A673 (cell line): Measurements from ENCODE around the gene BPIFA3. TPM values are rescaled to one million over a fixed set of nuclear protein-coding genes. Genes with fewer than 3 reads are reported as not detected.

Source experiments
- BruUV-seq: library from RNA; stranded (reverse); fragments of 400-500 nt; replicated peaks from 2 replicates; lab custom pipeline; 2021; lab: Mats Ljungman, UMichigan
- CTCF ChIA-PET: fragments of 300-600 bp; sonication (Branson Sonifier 250); formaldehyde crosslinking; loops from one replicate; lab custom pipeline; 2022; ENCODE audit warnings: antibody characterized with exemption; lab: Charles Lee
- POLR2A ChIA-PET: fragments of 300-600 bp; sonication (Branson Sonifier 250); formaldehyde crosslinking; loops from one replicate; lab custom pipeline; 2022; ENCODE audit warnings: antibody characterized with exemption; ENCODE audit not compliant: low non-redundant PET; lab: Charles Lee
- DNase-seq: peaks from one replicate; pipeline ENCODE4 v3.0.0-alpha.2; 2015; ENCODE audit warnings: low spot score
- H3K27ac ChIP-seq: fragments of 200-600 bp; sonication (generic); 2 replicates; pipeline ENCODE4 v1.5.1; 2016; ENCODE audit warnings: mixed run types, low read depth, mild to moderate bottlenecking, mixed read lengths, antibody characterized with exemption, low read length; ENCODE audit not compliant: poor library complexity, severe bottlenecking
- H3K27me3 ChIP-seq: fragments of 200-600 bp; sonication (generic); replicated peaks from 2 replicates; pipeline ENCODE4 v1.6.1; 2017; ENCODE audit warnings: mixed run types, low read depth, mild to moderate bottlenecking, mixed read lengths, antibody characterized with exemption, low read length; ENCODE audit not compliant: insufficient read depth, poor library complexity
- H3K36me3 ChIP-seq: fragments of 200-600 bp; sonication (generic); 2 replicates; pipeline ENCODE4 v1.6.1; 2016; ENCODE audit warnings: mixed run types, mild to moderate bottlenecking, mixed read lengths, antibody characterized with exemption, low read length; ENCODE audit not compliant: insufficient read depth, poor library complexity, severe bottlenecking
- H3K4me1 ChIP-seq: fragments of 200-600 bp; sonication (generic); 2 replicates; pipeline ENCODE4 v1.6.1; 2017; ENCODE audit warnings: mixed run types, mild to moderate bottlenecking, mixed read lengths, antibody characterized with exemption, low read length; ENCODE audit not compliant: insufficient read depth, poor library complexity, severe bottlenecking
- H3K4me3 ChIP-seq: fragments of 200-600 bp; sonication (generic); 2 replicates; pipeline ENCODE4 v1.5.1; 2016; ENCODE audit warnings: low read depth, mixed run types, mild to moderate bottlenecking, mixed read lengths, low read length; ENCODE audit not compliant: poor library complexity, severe bottlenecking
- H3K9me3 ChIP-seq: fragments of 200-600 bp; sonication (generic); 2 replicates; pipeline ENCODE4 v1.6.1; 2016; ENCODE audit warnings: mixed run types, low read depth, mild to moderate bottlenecking, mixed read lengths, antibody characterized with exemption, low read length; ENCODE audit not compliant: poor library complexity, severe bottlenecking
- EZH2 ChIP-seq: fragments of 200-600 bp; sonication (generic); IDR thresholded peaks from 2 replicates; pipeline ENCODE4 v1.6.1; 2017; ENCODE audit warnings: borderline replicate concordance, low read depth, mild to moderate bottlenecking, mixed read lengths, antibody characterized with exemption, low read length; ENCODE audit not compliant: poor library complexity, severe bottlenecking
- intact Hi-C: fragments of 100-400 bp; cut with micrococcal nuclease; formaldehyde crosslinking; loops from one replicate; pipeline ENCODE4 v1.10.0; 2022; ENCODE audit not compliant: unreplicated experiment
- total RNA-seq: library from RNA; stranded (reverse); gene quantifications from 2 replicates; pipeline ENCODE4 v1.2.3, GENCODE V29; 2021
- TF ChIP-seq, protein P1 (sequence below): fragments of 300-800, 200-600 bp; sonication (generic); conservative IDR thresholded peaks from 2 replicates; pipeline ENCODE4 v1.5.1; 2017; ENCODE audit warnings: low read depth, mild to moderate bottlenecking, antibody characterized with exemption, low read length, moderate library complexity, mixed read lengths

The BPIFA3 gene
- total RNA-seq, 1 experiment from 2014 or later, result not detected

DNA sequence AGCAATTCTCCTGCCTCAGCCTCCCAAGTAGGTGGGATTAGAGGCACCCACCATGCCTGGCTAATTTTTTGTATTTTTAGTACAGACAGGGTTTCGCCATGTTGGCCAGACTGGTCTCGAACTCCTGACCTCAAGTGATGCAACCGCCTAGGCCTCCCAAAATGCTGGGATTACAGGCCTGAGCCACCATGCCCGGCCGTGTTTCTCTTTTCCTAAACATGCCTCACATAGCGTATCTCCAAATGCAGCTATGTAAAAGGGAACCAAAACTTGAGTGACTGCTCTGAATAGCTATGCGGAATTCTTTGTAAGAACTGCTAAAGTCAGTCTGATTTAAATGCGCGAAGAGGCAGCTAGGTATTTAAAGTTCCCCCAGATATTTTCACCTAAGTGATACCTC, 28.7 kb upstream of the BPIFA3 start:
- Histone ChIP-seq H3K27ac (no peak overlapping the region), H3K4me1 (no peaks in the 10 kb centered on the region), H3K27me3 (peaks cover 25% of the 10 kb centered on the region), H3K9me3 (no peaks in the 10 kb centered on the region), H3K4me3 (no peak overlapping the region), H3K36me3 (no peaks in the 10 kb centered on the region)
- no peak for DNase-seq
- intact Hi-C loops, result no loop called here
- TF ChIP-seq EZH2, result no peak
- TF ChIP-seq, protein P1, sequence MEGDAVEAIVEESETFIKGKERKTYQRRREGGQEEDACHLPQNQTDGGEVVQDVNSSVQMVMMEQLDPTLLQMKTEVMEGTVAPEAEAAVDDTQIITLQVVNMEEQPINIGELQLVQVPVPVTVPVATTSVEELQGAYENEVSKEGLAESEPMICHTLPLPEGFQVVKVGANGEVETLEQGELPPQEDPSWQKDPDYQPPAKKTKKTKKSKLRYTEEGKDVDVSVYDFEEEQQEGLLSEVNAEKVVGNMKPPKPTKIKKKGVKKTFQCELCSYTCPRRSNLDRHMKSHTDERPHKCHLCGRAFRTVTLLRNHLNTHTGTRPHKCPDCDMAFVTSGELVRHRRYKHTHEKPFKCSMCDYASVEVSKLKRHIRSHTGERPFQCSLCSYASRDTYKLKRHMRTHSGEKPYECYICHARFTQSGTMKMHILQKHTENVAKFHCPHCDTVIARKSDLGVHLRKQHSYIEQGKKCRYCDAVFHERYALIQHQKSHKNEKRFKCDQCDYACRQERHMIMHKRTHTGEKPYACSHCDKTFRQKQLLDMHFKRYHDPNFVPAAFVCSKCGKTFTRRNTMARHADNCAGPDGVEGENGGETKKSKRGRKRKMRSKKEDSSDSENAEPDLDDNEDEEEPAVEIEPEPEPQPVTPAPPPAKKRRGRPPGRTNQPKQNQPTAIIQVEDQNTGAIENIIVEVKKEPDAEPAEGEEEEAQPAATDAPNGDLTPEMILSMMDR, result no peak
- ChIA-PET POLR2A (no interaction called here), CTCF (no interaction called here)
- BruUV-seq, result no TSS peak

DNA sequence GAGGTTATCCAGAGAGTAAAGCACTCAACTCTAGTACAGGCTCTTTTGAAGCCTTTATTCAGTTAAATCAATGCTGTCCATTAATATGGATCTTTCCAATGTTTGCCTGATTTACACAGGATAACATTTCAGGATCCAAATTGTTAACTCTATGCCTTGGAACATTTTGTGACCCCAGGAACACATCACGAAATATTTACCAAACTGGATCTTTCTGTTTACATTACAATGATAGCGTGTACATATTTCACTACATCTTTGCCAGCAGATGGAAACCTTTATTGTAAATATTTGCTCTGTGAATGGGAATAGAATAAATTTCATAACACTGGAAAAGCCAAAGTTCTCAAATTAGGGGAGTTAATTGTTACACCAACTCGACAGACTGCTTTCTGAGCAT, 25.7 kb upstream of the BPIFA3 start:
- DNase-seq, result no peak
- no peaks in the 10 kb centered on the region for H3K9me3 ChIP-seq
- H3K4me3 ChIP-seq, result no peak overlapping the region
- BruUV-seq, result no TSS peak
- H3K36me3 ChIP-seq, result no peaks in the 10 kb centered on the region
- peaks cover 46% of the 10 kb centered on the region for H3K27me3 ChIP-seq
- H3K4me1 ChIP-seq, result no peaks in the 10 kb centered on the region
- H3K27ac ChIP-seq, result no peak overlapping the region
- intact Hi-C loops, result no loop called here
- ChIA-PET POLR2A (no interaction called here), CTCF (no interaction called here)
- no peak for TF ChIP-seq EZH2

DNA sequence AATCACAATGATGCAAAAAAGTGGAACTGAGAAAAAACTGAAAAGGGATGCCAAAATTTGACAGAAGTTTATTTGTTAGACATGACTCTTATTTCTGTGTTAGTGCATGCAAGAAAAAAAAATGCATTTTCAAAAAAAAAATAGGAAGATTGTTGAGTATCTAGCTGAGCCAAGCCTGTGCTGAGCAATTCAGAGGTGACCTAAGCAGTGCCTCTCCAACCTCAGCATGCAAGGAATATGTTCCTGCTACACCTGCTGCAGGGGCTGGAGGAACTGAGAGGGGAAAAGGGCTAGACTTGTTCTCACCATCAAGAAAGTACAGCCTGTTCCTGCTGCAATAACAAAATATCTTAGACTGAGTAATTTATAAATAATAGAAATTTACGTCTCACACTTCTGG, 25.2 kb upstream of the BPIFA3 start:
- H3K4me1 ChIP-seq, result no peaks in the 10 kb centered on the region
- no peaks in the 10 kb centered on the region for H3K36me3 ChIP-seq
- ChIA-PET CTCF (no interaction called here), POLR2A (no interaction called here)
- TF ChIP-seq EZH2, result no peak
- TF ChIP-seq, protein P1, result no peak
- DNase-seq, result no peak
- no peaks in the 10 kb centered on the region for H3K9me3 ChIP-seq
- BruUV-seq, result no TSS peak
- no peak overlapping the region for H3K27ac ChIP-seq
- no peak overlapping the region for H3K4me3 ChIP-seq
- intact Hi-C loops, result no loop called here
- H3K27me3 ChIP-seq, result peaks cover 46% of the 10 kb centered on the region

DNA sequence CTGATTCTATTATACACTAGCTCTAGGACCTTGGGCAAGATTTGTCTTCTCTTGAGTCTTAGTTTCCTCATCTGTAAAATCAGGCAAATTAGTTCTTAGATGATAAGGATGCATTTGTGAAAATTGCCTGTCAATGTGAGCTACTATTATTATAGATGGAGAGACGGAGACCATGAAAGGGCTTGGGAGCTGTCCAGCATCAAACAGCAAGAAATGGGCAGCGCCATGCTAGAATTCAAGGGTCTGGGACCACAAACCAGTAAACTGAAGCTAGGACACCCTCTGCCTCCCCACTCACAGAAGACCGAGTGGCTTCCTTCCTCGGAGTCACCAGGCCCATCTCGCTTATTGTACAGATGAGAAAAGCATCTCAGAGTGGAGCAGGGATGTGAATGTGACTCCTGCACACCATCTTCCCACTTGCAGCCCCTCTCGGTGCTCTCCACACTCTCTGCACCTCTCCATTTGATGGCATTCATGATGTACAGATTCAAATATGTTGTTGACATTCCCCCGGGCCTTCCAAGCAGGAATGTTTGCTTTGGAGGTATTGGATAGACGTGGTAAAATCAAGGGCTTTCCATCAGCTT, 24.1 kb upstream of the BPIFA3 start:
- DNase-seq, result no peak
- H3K4me3 ChIP-seq, result no peak overlapping the region
- ChIA-PET POLR2A (no interaction called here), CTCF (no interaction called here)
- H3K4me1 ChIP-seq, result no peaks in the 10 kb centered on the region
- no peak overlapping the region for H3K27ac ChIP-seq
- H3K36me3 ChIP-seq, result no peaks in the 10 kb centered on the region
- no peak for TF ChIP-seq EZH2
- TF ChIP-seq, protein P1, result no peak
- intact Hi-C loops, result no loop called here
- BruUV-seq, result no TSS peak
- H3K9me3 ChIP-seq, result no peaks in the 10 kb centered on the region
- peaks cover 46% of the 10 kb centered on the region for H3K27me3 ChIP-seq
